HG02571 (cell line): ENCODE data around the gene HIPK1.
"Not testable (repeated sequence)": the region's sequence is repeated elsewhere in the genome, so short reads cannot be mapped to it uniquely, and the experiment has no call there.

Source experiments
- ATAC-seq: cut with Tn5 transposase; IDR thresholded peaks from one replicate; pipeline ENCODE4 v1.9.1; 2021; ENCODE audit warnings: mild to moderate bottlenecking, moderate library complexity; ENCODE audit not compliant: unreplicated experiment

The HIPK1 gene

GRCh38 chr1:113980110-113980509 is 51.0 kb downstream of the HIPK1 start:
- ATAC-seq, result no peak

DNA sequence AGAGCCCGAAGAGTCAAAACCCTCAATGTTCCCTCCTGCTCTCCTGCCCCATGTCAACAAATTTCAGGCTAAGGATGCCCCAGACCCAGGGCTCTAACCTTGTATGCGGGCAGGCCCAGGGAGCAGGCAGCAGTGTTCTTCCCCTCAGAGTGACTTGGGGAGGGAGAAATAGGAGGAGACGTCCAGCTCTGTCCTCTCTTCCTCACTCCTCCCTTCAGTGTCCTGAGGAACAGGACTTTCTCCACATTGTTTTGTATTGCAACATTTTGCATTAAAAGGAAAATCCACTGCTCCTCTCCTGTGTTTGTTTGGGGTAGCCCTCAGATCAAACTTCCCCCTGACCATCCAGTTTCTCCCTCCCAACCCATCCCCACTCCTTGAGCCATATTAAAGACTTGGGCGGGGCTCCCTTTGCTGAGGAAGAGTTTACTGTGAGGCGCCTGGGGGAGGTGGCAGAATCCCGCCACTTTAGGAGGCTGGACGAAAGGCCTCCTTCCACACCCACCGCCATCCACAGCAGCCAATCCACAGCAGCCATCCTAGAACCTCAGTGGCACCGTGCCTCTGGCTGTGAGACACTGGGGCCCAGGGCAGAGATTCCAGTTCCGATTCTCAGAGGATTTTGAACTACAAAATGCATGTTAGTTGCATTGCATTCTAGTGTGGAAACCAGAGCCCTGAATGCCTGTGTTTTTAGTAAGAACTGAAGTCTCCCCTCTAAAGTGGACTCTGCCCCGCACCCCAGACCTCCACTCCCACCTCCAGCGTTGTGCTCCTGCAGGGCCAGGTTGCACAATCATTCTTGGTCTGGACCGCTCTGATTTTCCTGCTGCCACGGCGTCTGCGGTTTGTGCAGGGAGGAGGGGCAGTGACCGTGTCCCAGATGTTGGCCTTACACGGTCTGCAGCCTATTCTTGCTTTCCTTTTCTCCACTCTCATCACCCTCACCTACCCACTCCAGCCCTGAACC is 53.1 kb downstream of the HIPK1 start:
- ATAC-seq, result no peak

DNA sequence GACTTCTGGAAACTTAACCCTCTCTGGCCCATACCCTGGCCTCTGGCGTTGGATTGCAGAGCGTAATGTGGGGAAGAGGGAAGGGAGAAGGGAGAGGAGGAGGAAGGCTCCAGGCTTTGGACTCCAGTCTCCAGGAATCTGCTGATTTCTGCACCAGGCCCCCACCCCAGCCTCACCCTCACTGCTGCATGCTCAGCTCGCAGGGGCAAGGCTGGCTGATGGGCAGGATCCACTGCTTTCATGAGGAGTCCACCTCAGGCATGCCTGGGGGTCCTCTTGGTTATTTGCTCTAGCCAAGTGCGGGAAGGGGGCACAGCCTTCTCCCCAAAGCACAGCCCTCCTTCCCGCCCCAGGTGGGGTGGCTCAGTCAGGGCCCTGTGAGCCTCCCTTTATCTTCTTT is 53.8 kb downstream of the HIPK1 start:
- ATAC-seq, result no peak

- no peak for ATAC-seq
Measured at GRCh38 chr1:113983391-113983790, 54.3 kb downstream of the HIPK1 start.

GRCh38 chr1:113983826-113984225 is 54.7 kb downstream of the HIPK1 start:
- no peak for ATAC-seq

DNA sequence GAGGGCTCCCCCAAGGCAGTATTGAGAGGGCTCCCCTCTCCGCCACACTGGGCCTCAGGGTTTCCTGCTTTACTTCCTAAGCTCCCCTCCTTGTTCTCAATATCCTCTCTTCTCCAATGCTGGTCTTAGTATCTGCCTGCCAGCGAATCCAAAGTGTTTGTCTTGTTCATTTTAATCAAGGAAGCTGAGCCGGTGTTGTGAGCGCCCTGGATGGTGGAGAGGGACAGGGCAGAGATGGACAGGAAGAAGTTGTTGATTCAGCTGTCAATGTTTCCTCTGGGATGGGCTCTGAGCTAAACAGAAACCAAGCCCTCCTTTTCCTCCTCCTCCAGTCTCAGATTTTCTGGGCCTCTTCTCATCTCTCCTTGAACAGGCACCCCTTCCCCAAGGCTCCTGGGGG is 55.6 kb downstream of the HIPK1 start:
- ATAC-seq, result no peak

- ATAC-seq, result no peak
Measured at GRCh38 chr1:113986802-113987201, 57.7 kb downstream of the HIPK1 start.

DNA sequence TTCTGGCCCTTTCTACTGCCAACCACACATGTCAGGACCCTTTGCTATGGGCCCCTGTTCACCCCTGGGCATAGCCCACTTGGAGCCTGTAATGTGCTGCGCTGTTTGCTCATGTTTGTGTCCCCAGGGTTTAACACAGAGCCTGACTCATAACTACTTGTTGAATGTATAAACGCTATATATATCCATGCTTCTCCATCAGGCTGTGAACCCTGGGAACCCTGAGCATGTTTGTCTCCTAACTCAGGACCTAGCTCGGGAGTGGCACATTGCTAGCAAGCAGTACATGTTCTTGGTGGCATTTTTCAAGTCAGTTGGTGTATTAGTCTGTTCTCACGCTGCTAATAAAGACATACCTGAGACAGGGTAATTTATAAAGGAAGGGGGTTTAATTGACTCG is 58.1 kb downstream of the HIPK1 start:
- ATAC-seq, result no peak

GRCh38 chr1:113990530-113990929 is 61.4 kb downstream of the HIPK1 start:
- ATAC-seq, result no peak

- ATAC-seq, result no peak
Measured at GRCh38 chr1:113990961-113991360, 61.8 kb downstream of the HIPK1 start.

DNA sequence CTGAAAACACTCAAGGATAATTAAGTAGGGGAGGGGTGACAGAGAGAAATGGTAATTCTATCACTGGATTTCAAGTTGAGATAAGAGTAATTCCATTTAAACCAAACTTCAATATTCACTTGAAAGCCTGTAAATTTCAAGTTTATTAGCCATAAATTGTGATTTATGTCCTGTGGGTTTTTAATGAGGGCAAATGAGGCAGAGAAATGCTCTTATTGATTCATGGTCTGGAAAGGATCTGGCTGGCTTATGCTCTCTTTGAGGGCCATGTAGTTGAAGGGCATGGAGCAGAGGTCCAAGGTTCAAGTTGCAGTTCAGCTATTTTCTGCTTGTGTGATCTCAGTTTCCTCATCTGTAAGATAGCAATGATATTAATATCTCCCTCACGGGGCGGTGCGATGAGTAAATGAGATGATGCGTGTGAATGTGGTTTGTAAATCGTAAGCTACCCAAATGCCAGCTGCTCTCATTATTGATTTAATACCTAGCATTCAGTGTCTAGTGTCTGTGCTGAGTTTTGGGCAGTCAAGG is 62.4 kb downstream of the HIPK1 start:
- ATAC-seq, result no peak

- ATAC-seq, result no peak
Measured at GRCh38 chr1:113993072-113993471, 63.9 kb downstream of the HIPK1 start.

DNA sequence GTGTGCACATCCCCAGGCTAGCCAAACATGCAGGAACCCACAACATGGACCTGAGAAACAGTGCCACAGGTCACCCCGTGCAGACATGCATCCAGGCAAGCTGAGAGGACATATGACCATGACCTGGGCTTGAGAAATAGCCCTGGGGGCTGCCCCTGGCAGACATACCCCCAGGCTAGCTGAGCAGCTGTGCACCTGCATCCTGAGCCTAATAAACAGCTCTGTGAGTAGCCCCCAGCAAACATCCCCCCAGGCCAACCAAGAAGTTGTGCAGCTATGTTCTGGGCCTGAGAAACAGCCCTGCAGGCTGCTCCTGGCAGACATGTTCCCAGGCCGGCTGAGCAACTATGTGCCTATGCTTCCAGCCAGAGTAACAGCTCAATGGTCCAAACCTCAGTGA is 64.6 kb downstream of the HIPK1 start:
- ATAC-seq, result no peak

DNA sequence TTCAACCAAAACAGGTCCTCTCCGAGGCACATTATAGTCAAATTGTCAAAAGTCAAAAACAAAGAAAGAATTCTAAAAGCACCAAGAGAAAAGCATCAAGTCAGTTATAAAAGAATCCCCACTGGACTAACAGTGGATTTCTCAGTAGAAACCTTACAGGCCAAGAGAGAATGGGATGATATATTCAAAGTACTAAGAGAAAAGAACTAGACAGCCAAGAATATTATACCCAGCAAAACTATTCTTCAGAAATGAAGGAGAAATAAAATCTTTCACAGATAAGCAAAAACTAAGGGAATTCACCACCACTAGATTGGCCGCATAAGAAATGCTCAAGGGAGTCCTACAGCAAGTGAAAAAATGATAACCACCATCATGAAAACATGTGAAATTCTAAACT is 66.3 kb downstream of the HIPK1 start:
- ATAC-seq, result no peak

GRCh38 chr1:113998361-113998760 is 69.2 kb downstream of the HIPK1 start:
- ATAC-seq, result no peak

DNA sequence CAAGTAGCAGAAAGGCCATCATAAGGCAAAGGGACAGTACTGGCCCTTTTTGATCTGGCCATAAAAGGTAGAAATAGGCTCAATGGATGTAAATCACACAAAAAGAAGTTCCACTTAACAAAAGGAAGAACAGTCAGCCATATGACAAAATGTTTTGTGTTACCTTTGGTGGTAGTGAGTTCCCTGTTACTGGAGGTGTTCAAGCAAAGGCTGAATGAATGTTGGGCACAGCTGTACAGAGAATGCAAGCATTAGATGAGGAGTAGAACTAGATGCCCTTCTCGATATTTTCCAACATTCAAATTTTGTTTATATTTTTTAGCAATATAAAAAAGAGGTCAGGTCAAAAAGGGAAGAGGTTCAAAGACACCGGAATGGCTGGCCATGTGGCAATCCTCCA is 70.1 kb downstream of the HIPK1 start:
- no peak for ATAC-seq

- ATAC-seq, result no peak
Measured at GRCh38 chr1:113999799-114000198, 70.7 kb downstream of the HIPK1 start.

GRCh38 chr1:114000406-114000805 is 71.3 kb downstream of the HIPK1 start:
- no peak for ATAC-seq

GRCh38 chr1:114002492-114003239 is 73.5 kb downstream of the HIPK1 start:
- ATAC-seq, result no peak

DNA sequence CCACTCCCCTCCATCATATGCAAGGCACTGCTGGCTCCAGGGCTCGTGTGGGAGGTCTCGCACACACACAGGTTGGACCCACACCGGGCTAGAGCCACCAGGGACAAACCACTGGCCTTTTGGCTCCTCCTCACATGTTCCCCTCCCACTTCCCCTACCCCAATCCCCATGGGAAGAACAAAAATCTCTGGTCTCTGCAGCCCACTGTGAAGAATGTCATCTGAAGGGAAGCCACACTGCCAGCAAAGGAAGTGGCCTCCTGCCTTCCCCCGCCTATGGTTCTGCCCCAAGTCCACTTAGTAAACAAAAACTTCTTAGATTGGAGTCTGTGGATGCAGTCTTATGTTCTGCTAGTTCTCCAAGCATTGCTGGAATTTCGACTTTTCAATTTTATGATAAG is 74.3 kb downstream of the HIPK1 start:
- no peak for ATAC-seq

DNA sequence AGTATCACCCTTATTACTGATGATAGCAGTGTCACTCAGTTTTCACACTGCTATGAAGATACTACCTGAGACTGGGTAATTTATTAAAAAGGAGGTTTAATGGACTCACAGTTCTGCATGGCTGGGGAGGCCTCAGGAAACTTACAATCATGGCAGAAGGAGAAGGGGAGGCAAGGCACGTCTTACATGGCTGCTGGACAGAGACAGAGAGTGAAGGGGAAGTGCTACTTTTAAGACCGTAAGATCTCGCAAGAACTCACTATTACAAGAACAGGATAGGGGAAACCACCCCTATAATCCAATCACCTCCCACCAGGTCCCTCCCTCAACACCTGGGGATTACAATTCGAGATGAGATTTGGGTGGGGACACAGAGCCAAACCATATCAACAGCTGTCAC is 77.7 kb downstream of the HIPK1 start:
- ATAC-seq, result not testable (repeated sequence)

DNA sequence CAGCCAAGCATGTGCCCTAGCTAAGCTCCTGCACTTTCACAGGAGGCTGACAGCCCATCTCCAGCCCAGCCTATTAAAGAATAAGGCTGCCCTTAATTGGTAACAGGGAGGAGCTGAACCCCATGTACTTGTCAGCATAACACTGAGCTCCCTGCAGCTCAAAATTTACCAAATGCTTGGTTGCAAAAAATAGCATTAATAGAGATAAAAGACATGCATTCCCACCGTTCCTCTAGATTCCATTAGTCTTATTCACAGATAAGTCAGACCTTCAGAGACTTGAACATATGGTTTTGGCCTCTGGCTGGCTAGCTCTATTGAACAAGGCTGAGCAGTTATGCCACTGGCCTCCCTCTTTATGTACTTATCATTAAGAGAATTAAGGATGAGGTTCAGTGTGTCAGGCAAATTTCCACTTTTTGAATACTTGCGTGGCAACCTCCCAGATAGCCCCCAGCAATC is 79.4 kb downstream of the HIPK1 start:
- no peak for ATAC-seq
